SK-N-SH (cell line): ENCODE data around the gene RGL4. TPM values are rescaled to one million over a fixed set of nuclear protein-coding genes. Genes with fewer than 3 reads are reported as not detected.
A peak's percentile ranks its signal among the peaks of the same experiment; 100 is the strongest.

Source experiments
- CTCF ChIA-PET: fragments of 300-600, 350-600 bp; formaldehyde crosslinking; extraction: SDS; loops from one replicate; lab custom pipeline; 2021; lab: Yijun Ruan, JAX
- POLR2A ChIA-PET: fragments of 350-600 bp; sonication (Branson Sonifier 250); formaldehyde crosslinking; extraction: SDS; loops from one replicate; lab custom pipeline; 2020; ENCODE audit warnings: antibody characterized with exemption, inconsistent platforms; lab: Yijun Ruan, JAX
- DNase-seq: peaks from one replicate; pipeline ENCODE4 v3.0.0; 2012
- H2AFZ ChIP-seq: fragments of 200-600 bp; sonication (generic); 2 replicates; pipeline ENCODE4 v1.8.1; 2016; ENCODE audit warnings: antibody characterized with exemption, mild to moderate bottlenecking, low read depth
- H3F3A ChIP-seq: fragments of 200-600 bp; sonication (generic); replicated peaks from 2 replicates; pipeline ENCODE3; 2016; ENCODE audit warnings: antibody characterized with exemption, mild to moderate bottlenecking; ENCODE audit not compliant: insufficient read depth
- H3K27ac ChIP-seq, 2 experiments: fragments of 200-500 bp in 1 of 2; fragments of 200-600 bp in 1 of 2; sonication (Bioruptor generic) in 1 of 2; sonication (generic), shearing (Covaris generic) in 1 of 2; 2 replicates each; pipeline versions ENCODE4 v1.5.1 to v1.6.1; 2014 to 2016; ENCODE audit warnings: low read depth in 2 of 2, inconsistent platforms in 1 of 2, low read length in 1 of 2, mild to moderate bottlenecking in 1 of 2, mixed read lengths in 1 of 2
- H3K27me3 ChIP-seq: fragments of 200-600 bp; sonication (generic), shearing (Covaris generic); 2 replicates; pipeline ENCODE4 v1.6.1; 2016; ENCODE audit warnings: mixed run types; ENCODE audit not compliant: insufficient read depth
- H3K36me3 ChIP-seq, 2 experiments: fragments of 200-500 bp in 1 of 2; fragments of 200-600 bp in 1 of 2; sonication (Bioruptor generic) in 1 of 2; sonication (generic) in 1 of 2; replicated peaks in 1 of 2; 2 replicates each; pipeline versions ENCODE3 to v1.5.1; 2014 to 2016; ENCODE audit warnings: low read length in 1 of 2, mild to moderate bottlenecking in 1 of 2; ENCODE audit not compliant: insufficient read depth in 2 of 2, control insufficient read depth in 1 of 2
- H3K4me1 ChIP-seq, 2 experiments: fragments of 200-500 bp in 1 of 2; fragments of 200-600 bp in 1 of 2; sonication (Bioruptor generic) in 1 of 2; sonication (generic), shearing (Covaris generic) in 1 of 2; 2 replicates each; pipeline versions ENCODE4 v1.5.1 to v1.6.1; 2014 to 2016; ENCODE audit warnings: low read depth in 1 of 2, low read length in 1 of 2, mixed run types in 1 of 2; ENCODE audit not compliant: insufficient read depth in 2 of 2, control insufficient read depth in 1 of 2
- H3K4me2 ChIP-seq: fragments of 200-600 bp; sonication (generic), shearing (Covaris generic); 2 replicates; pipeline ENCODE4 v1.6.1; 2017; ENCODE audit warnings: mixed run types
- H3K4me3 ChIP-seq, 2 experiments: fragments of 200-500 bp in 1 of 2; fragments of 200-600 bp in 1 of 2; sonication (Bioruptor generic) in 1 of 2; sonication (generic), shearing (Covaris generic) in 1 of 2; 2 replicates each; pipeline versions ENCODE4 v1.5.1 to v1.8.1; 2014 to 2016; ENCODE audit warnings: low read depth in 2 of 2, inconsistent platforms in 1 of 2, low read length in 1 of 2, mild to moderate bottlenecking in 1 of 2, mixed read lengths in 1 of 2, moderate library complexity in 1 of 2
- H3K79me2 ChIP-seq: fragments of 200-600 bp; sonication (generic); 2 replicates; pipeline ENCODE4 v1.8.1; 2017; ENCODE audit warnings: mild to moderate bottlenecking; ENCODE audit not compliant: insufficient read depth
- H3K9ac ChIP-seq: fragments of 200-600 bp; sonication (generic); 2 replicates; pipeline ENCODE4 v1.6.1; 2017; ENCODE audit warnings: mixed run types
- H3K9me2 ChIP-seq: fragments of 200-600 bp; sonication (generic); 2 replicates; pipeline ENCODE4 v1.6.1; 2017; ENCODE audit warnings: mixed run types
- H3K9me3 ChIP-seq: fragments of 200-600 bp; sonication (generic); 2 replicates; pipeline ENCODE4 v1.6.1; 2017; ENCODE audit warnings: mixed run types, mild to moderate bottlenecking, moderate library complexity
- H4K20me1 ChIP-seq: fragments of 200-600 bp; sonication (generic); 2 replicates; pipeline ENCODE4 v1.6.1; 2017; ENCODE audit warnings: mild to moderate bottlenecking, mixed run types; ENCODE audit not compliant: insufficient read depth
- ELF1 ChIP-seq: IDR thresholded peaks from 2 replicates; pipeline ENCODE4 v1.4.0; 2012
- FOSL2 ChIP-seq: IDR thresholded peaks from 2 replicates; pipeline ENCODE4 v1.4.0; 2012; ENCODE audit warnings: low read depth, mild to moderate bottlenecking, moderate library complexity, borderline replicate concordance
- JUND ChIP-seq: IDR thresholded peaks from 2 replicates; pipeline ENCODE4 v1.4.0; 2012
- REST ChIP-seq: IDR thresholded peaks from 2 replicates; pipeline ENCODE4 v1.6.1; 2012; ENCODE audit warnings: mild to moderate bottlenecking, low read depth, low read length, moderate library complexity
- SMC3 ChIP-seq: IDR thresholded peaks from 2 replicates; pipeline ENCODE4 v1.6.1; 2012; ENCODE audit warnings: low read depth, low read length, improper control_type of control experiment
- TCF12 ChIP-seq: IDR thresholded peaks from 2 replicates; pipeline ENCODE4 v1.4.0; 2012
- YY1 ChIP-seq: IDR thresholded peaks from 2 replicates; pipeline ENCODE4 v1.4.0; 2012; ENCODE audit warnings: low read depth, mild to moderate bottlenecking
- WGBS: methylation state at CpG from one replicate; pipeline ENCODE4 v1.1.6; 2017; ENCODE audit warnings: low lambda C conversion rate; 5-methylcytosine and 5-hydroxymethylcytosine counted together
- polyA plus RNA-seq, 3 experiments: library from polyadenylated mRNA; depleted of rRNA; stranded (reverse); fragments of >200 nt; gene quantifications; 2 replicates each; pipeline ENCODE4 v1.2.3, GENCODE V29; 2012

The RGL4 gene
- polyA plus RNA-seq, 1 of the 3 experiments (the other 2 are of a cell fraction), result not detected

GRCh38 chr22:23691748-23692423 lies 1.1 kb downstream of the RGL4 start:
- H3K9me3 ChIP-seq, result no peaks in the 10 kb centered on the region
- no peaks in the 10 kb centered on the region for H3K9me2 ChIP-seq
- ChIA-PET POLR2A (no interaction called here), CTCF (no interaction called here)
- H3K27ac ChIP-seq, result no peak overlapping the region
- WGBS, result 93% methylated on average over 3 of the region's 12 CpGs
- H4K20me1 ChIP-seq, result no peaks in the 10 kb centered on the region
- no peaks in the 10 kb centered on the region for H3K79me2 ChIP-seq
- H3K36me3 ChIP-seq, result peaks cover 9 to 33% of the 10 kb centered on the region in 2 experiments
- H2AFZ ChIP-seq, result no peak overlapping the region
- no peak for TF ChIP-seq JUND
- TF ChIP-seq TCF12, result no peak
- TF ChIP-seq YY1, result no peak
- TF ChIP-seq ELF1, result no peak
- TF ChIP-seq SMC3, result no peak
- H3K4me1 ChIP-seq, result no peaks in the 10 kb centered on the region
- DNase-seq, result no peak
- no peak overlapping the region for H3K9ac ChIP-seq
- no peak overlapping the region for H3K4me2 ChIP-seq
- no peaks in the 10 kb centered on the region for H3F3A ChIP-seq
- H3K4me3 ChIP-seq, result no peak overlapping the region
- H3K27me3 ChIP-seq, result no peaks in the 10 kb centered on the region

- Histone ChIP-seq H3K36me3 (peaks cover 9 to 33% of the 10 kb centered on the region in 2 experiments), H2AFZ (no peak overlapping the region), H3K4me1 (no peaks in the 10 kb centered on the region), H3K27me3 (no peaks in the 10 kb centered on the region), H3K79me2 (no peaks in the 10 kb centered on the region), H3K4me3 (no peak overlapping the region), H3F3A (no peaks in the 10 kb centered on the region), H3K27ac (no peak overlapping the region), H3K4me2 (no peak overlapping the region), H4K20me1 (no peaks in the 10 kb centered on the region), H3K9ac (no peak overlapping the region), H3K9me3 (no peaks in the 10 kb centered on the region)
- no peak for DNase-seq
- CTCF ChIA-PET, result no interaction called here
- POLR2A ChIA-PET, result no interaction called here
- 97% methylated on average over 8 of the region's 12 CpGs for WGBS
- TF ChIP-seq FOSL2 (no peak), REST (peak; percentile 88)
- TF ChIP-seq, all 33 proteins: peak for 1
- no peaks in the 10 kb centered on the region for H3K9me2 ChIP-seq
Observed at GRCh38 chr22:23692598-23693291, 1.9 kb downstream of the RGL4 start.
